Measurements from ENCODE around the gene BECN2. TPM values are rescaled to one million over a fixed set of nuclear protein-coding genes. Genes with fewer than 3 reads are reported as not detected.
A peak's percentile ranks its signal among the peaks of the same experiment; 100 is the strongest.

BECN2 gene
- total RNA-seq, 1 donor from 2014 or later, result not detected

GRCh38 chr1:241924080-241924808 lies 33.3 kb upstream of the BECN2 start:
- DNase-seq (ENCODE audit: low spot score), result no peak
- H3K4me3 Mint-ChIP-seq (ENCODE audit: unreplicated experiment), result no peak overlapping the region
- H3K36me3 Mint-ChIP-seq (ENCODE audit: low read depth, unreplicated experiment), result no peaks in the 10 kb centered on the region
- no peak for TF ChIP-seq CTCF (IDR thresholded peaks at IDR 0.05; ENCODE audit: unreplicated experiment)
- H3K27me3 Mint-ChIP-seq (ENCODE audit: unreplicated experiment), result peaks cover 2% of the 10 kb centered on the region
- H3K4me1 Mint-ChIP-seq (ENCODE audit: unreplicated experiment), result peaks cover 22% of the 10 kb centered on the region
- no peak overlapping the region for H3K27ac Mint-ChIP-seq (ENCODE audit: unreplicated experiment)
- H3K9me3 Mint-ChIP-seq (ENCODE audit: unreplicated experiment), result no peaks in the 10 kb centered on the region

GRCh38 chr1:241926141-241926540 lies 31.4 kb upstream of the BECN2 start:
- Mint-ChIP-seq H3K27ac (ENCODE audit: unreplicated experiment) (peak overlapping the region; percentile 96), H3K27me3 (ENCODE audit: unreplicated experiment) (peaks cover 2% of the 10 kb centered on the region), H3K9me3 (ENCODE audit: unreplicated experiment) (no peaks in the 10 kb centered on the region), H3K4me1 (ENCODE audit: unreplicated experiment) (peaks cover 22% of the 10 kb centered on the region), H3K36me3 (ENCODE audit: low read depth, unreplicated experiment) (no peaks in the 10 kb centered on the region), H3K4me3 (ENCODE audit: unreplicated experiment) (peak overlapping the region; percentile 48)
- TF ChIP-seq CTCF (IDR thresholded peaks at IDR 0.05; ENCODE audit: unreplicated experiment), result no peak
- DNase-seq (ENCODE audit: low spot score), result no peak

- no peaks in the 10 kb centered on the region for H3K36me3 Mint-ChIP-seq (ENCODE audit: low read depth, unreplicated experiment)
- peaks cover 22% of the 10 kb centered on the region for H3K4me1 Mint-ChIP-seq (ENCODE audit: unreplicated experiment)
- H3K4me3 Mint-ChIP-seq (ENCODE audit: unreplicated experiment), result no peak overlapping the region
- no peak for TF ChIP-seq CTCF (IDR thresholded peaks at IDR 0.05; ENCODE audit: unreplicated experiment)
- peaks cover 2% of the 10 kb centered on the region for H3K27me3 Mint-ChIP-seq (ENCODE audit: unreplicated experiment)
- no peaks in the 10 kb centered on the region for H3K9me3 Mint-ChIP-seq (ENCODE audit: unreplicated experiment)
- H3K27ac Mint-ChIP-seq (ENCODE audit: unreplicated experiment), result peak overlapping the region; percentile 11
- DNase-seq (ENCODE audit: low spot score), result no peak
Observed at GRCh38 chr1:241927321-241927720, 30.2 kb upstream of the BECN2 start.

- H3K27ac Mint-ChIP-seq (ENCODE audit: unreplicated experiment), result no peak overlapping the region
- H3K27me3 Mint-ChIP-seq (ENCODE audit: unreplicated experiment), result no peaks in the 10 kb centered on the region
- H3K36me3 Mint-ChIP-seq (ENCODE audit: low read depth, unreplicated experiment), result no peaks in the 10 kb centered on the region
- H3K4me3 Mint-ChIP-seq (ENCODE audit: unreplicated experiment), result no peak overlapping the region
- peaks cover 8% of the 10 kb centered on the region for H3K4me1 Mint-ChIP-seq (ENCODE audit: unreplicated experiment)
- peak; percentile 56 for DNase-seq (ENCODE audit: low spot score)
- H3K9me3 Mint-ChIP-seq (ENCODE audit: unreplicated experiment), result no peaks in the 10 kb centered on the region
- no peak for TF ChIP-seq CTCF (IDR thresholded peaks at IDR 0.05; ENCODE audit: unreplicated experiment)
Observed at GRCh38 chr1:241932845-241933244, 24.7 kb upstream of the BECN2 start.

GRCh38 chr1:241934201-241934848 lies 23.2 kb upstream of the BECN2 start:
- peak; percentile 43 for DNase-seq (ENCODE audit: low spot score)

More at GRCh38 chr1:241934201-241934848, 23.2 kb upstream of the BECN2 start:
- H3K9me3 Mint-ChIP-seq (ENCODE audit: unreplicated experiment), result no peaks in the 10 kb centered on the region
- H3K36me3 Mint-ChIP-seq (ENCODE audit: low read depth, unreplicated experiment), result no peaks in the 10 kb centered on the region
- peak overlapping the region; percentile 45 for H3K27ac Mint-ChIP-seq (ENCODE audit: unreplicated experiment)
- H3K4me3 Mint-ChIP-seq (ENCODE audit: unreplicated experiment), result no peak overlapping the region
- H3K27me3 Mint-ChIP-seq (ENCODE audit: unreplicated experiment), result peaks cover 1% of the 10 kb centered on the region
- no peak for TF ChIP-seq CTCF (IDR thresholded peaks at IDR 0.05; ENCODE audit: unreplicated experiment)
- peaks cover 8% of the 10 kb centered on the region for H3K4me1 Mint-ChIP-seq (ENCODE audit: unreplicated experiment)

All from endothelial cell (in vitro differentiated cells).